Measurements from ENCODE around the gene FAM135A.

- TF ChIP-seq CTCF (conservative IDR thresholded peaks at IDR 0.05) (no peak), EZH2 (IDR thresholded peaks at IDR 0.05; ENCODE audit: low read depth) (no peak)
Measured at GRCh38 chr6:70385901-70386300, 27.4 kb upstream of the FAM135A start.

Measured in PC-9 (cell line).